HepG2 (cell line): ENCODE data around the gene IRAK2. TPM values are rescaled to one million over a fixed set of nuclear protein-coding genes. Genes with fewer than 3 reads are reported as not detected.

ENCODE experiments used
- CAMTA2 ChIP-seq: sonication (generic); formaldehyde crosslinking; IDR thresholded peaks from 2 replicates; pipeline ENCODE4 v1.4.0; 2020; ENCODE audit warnings: mild to moderate bottlenecking, missing genetic modification reagents, borderline replicate concordance
- CENPBD1 ChIP-seq: sonication (generic); formaldehyde crosslinking; IDR thresholded peaks from 2 replicates; pipeline ENCODE4 v1.8.0; 2022; ENCODE audit warnings: missing genetic modification reagents, low read depth, mild to moderate bottlenecking, borderline replicate concordance
- EP300 ChIP-seq, 3 experiments: sonication (generic) in 1 of 3; formaldehyde crosslinking in 1 of 3; IDR thresholded peaks; 2 replicates each; pipeline versions ENCODE4 v1.5.1 to v1.6.1; 2011 to 2020; ENCODE audit warnings: low read depth in 2 of 3, low read length in 2 of 3, borderline replicate concordance in 1 of 3, improper control_type of control experiment in 1 of 3, mild to moderate bottlenecking in 1 of 3, missing genetic modification reagents in 1 of 3, moderate library complexity in 1 of 3
- GFI1 ChIP-seq: sonication (generic); formaldehyde crosslinking; IDR thresholded peaks from 2 replicates; pipeline ENCODE4 v1.5.0; 2020; ENCODE audit warnings: missing genetic modification reagents, mild to moderate bottlenecking, borderline replicate concordance
- HHEX ChIP-seq: IDR thresholded peaks from 2 replicates; pipeline ENCODE4 v1.6.1; 2016; ENCODE audit warnings: control low read depth
- MBNL3 ChIP-seq: fragments of 250-450 bp; sonication (Bioruptor Pico); conservative IDR thresholded peaks from 2 replicates; pipeline ENCODE4 v1.8.0; 2022; ENCODE audit warnings: mild to moderate bottlenecking, inconsistent platforms
- NFE2L2 ChIP-seq: fragments of 150-350 bp; IDR thresholded peaks from 2 replicates; pipeline ENCODE4 v1.6.1; 2014; ENCODE audit warnings: low read length
- ONECUT2 ChIP-seq: sonication (generic); formaldehyde crosslinking; IDR thresholded peaks from 2 replicates; pipeline ENCODE4 v1.4.0; 2020; ENCODE audit warnings: missing genetic modification reagents
- PHB2 ChIP-seq: fragments of 450-650 bp; IDR thresholded peaks from 2 replicates; pipeline ENCODE4 v1.6.1; 2018; ENCODE audit not compliant: partially characterized antibody
- RFX5 ChIP-seq: IDR thresholded peaks from 2 replicates; pipeline ENCODE4 v1.6.1; 2011; ENCODE audit warnings: low read depth, low read length, improper control_type of control experiment
- RXRB ChIP-seq: IDR thresholded peaks from 2 replicates; pipeline ENCODE4 v1.6.1; 2016; ENCODE audit warnings: borderline replicate concordance, missing genetic modification reagents, missing compliant biosample characterization
- SAFB2 ChIP-seq: sonication (generic); formaldehyde crosslinking; IDR thresholded peaks from 2 replicates; pipeline ENCODE4 v1.5.1; 2020; ENCODE audit warnings: missing genetic modification reagents, low read depth, mild to moderate bottlenecking, borderline replicate concordance
- TBX2 ChIP-seq: sonication (generic); formaldehyde crosslinking; IDR thresholded peaks from 2 replicates; pipeline ENCODE4 v1.5.0; 2020; ENCODE audit warnings: missing genetic modification reagents, mild to moderate bottlenecking, borderline replicate concordance
- TCF7 ChIP-seq: sonication (generic); IDR thresholded peaks from 2 replicates; pipeline ENCODE4 v1.6.1; 2016; ENCODE audit warnings: antibody characterized with exemption, low read depth
- TOE1 ChIP-seq: sonication (generic); formaldehyde crosslinking; IDR thresholded peaks from 2 replicates; pipeline ENCODE4 v1.4.0; 2020; ENCODE audit warnings: mild to moderate bottlenecking, missing genetic modification reagents
- ZMYM4 ChIP-seq: sonication (generic); formaldehyde crosslinking; IDR thresholded peaks from 2 replicates; pipeline ENCODE4 v1.8.1; 2023; ENCODE audit warnings: mild to moderate bottlenecking, missing genetic modification reagents
- ZNF30 ChIP-seq: sonication (generic); formaldehyde crosslinking; IDR thresholded peaks from 2 replicates; pipeline ENCODE4 v1.5.0; 2020; ENCODE audit warnings: mild to moderate bottlenecking, missing genetic modification reagents
- ZNF329 ChIP-seq: sonication (generic); formaldehyde crosslinking; IDR thresholded peaks from 2 replicates; pipeline ENCODE4 v1.9.0; 2021; ENCODE audit warnings: low read depth, mild to moderate bottlenecking, missing genetic modification reagents
- ZNF496 ChIP-seq: sonication (generic); formaldehyde crosslinking; IDR thresholded peaks from 2 replicates; pipeline ENCODE4 v1.8.1; 2023; ENCODE audit warnings: mild to moderate bottlenecking, moderate library complexity, missing genetic modification reagents; ENCODE audit not compliant: insufficient replicate concordance
- ZNF652 ChIP-seq: IDR thresholded peaks from 2 replicates; pipeline ENCODE4 v1.6.1; 2016; ENCODE audit warnings: low read depth, borderline replicate concordance
- ZNF879 ChIP-seq: sonication (generic); formaldehyde crosslinking; IDR thresholded peaks from 2 replicates; pipeline ENCODE4 v1.8.1; 2023; ENCODE audit warnings: missing genetic modification reagents
- ZSCAN20 ChIP-seq: sonication (generic); formaldehyde crosslinking; IDR thresholded peaks from 2 replicates; pipeline ENCODE4 v1.4.0; 2020; ENCODE audit warnings: missing genetic modification reagents, mild to moderate bottlenecking, borderline replicate concordance
- polyA plus RNA-seq, 8 experiments: library from polyadenylated mRNA; depleted of rRNA in 3 of 8; stranded (reverse) in 7 of 8; unstranded in 1 of 8; fragments of >200 nt; fragmentation: Illumina TruSeq in 4 of 8; extraction: Trizol in 4 of 8; gene quantifications; 2 replicates each; pipeline versions ENCODE4 v1.2.1 to v1.2.3, GENCODE V29; 2011 to 2016; ENCODE audit warnings: low read depth in 4 of 8, missing spikeins in 1 of 8, mixed read lengths in 1 of 8; ENCODE audit not compliant: insufficient read depth in 1 of 8
- total RNA-seq, 5 experiments: library from RNA; depleted of rRNA; stranded (reverse); fragments of >200 nt; fragmentation: Illumina TruSeq; extraction: Trizol; gene quantifications; 2 replicates each; pipeline ENCODE4 v1.2.3, GENCODE V29; 2016; ENCODE audit warnings: low read depth in 1 of 5
- TF ChIP-seq, protein P1 (sequence below): sonication (generic); formaldehyde crosslinking; IDR thresholded peaks from 2 replicates; pipeline ENCODE4 v1.5.0; 2020; ENCODE audit warnings: missing genetic modification reagents
- TF ChIP-seq, protein P2 (sequence below): sonication (generic); formaldehyde crosslinking; conservative IDR thresholded peaks from 2 replicates; pipeline ENCODE4 v1.4.0; 2020; ENCODE audit warnings: missing genetic modification reagents
- TF ChIP-seq, protein P3 (sequence below): sonication (generic); formaldehyde crosslinking; IDR thresholded peaks from 2 replicates; pipeline ENCODE4 v1.5.0; 2020; ENCODE audit warnings: mild to moderate bottlenecking, missing genetic modification reagents, moderate library complexity

Gene IRAK2
- total and polyA plus RNA-seq, 2 of the 13 experiments (the other 11 are each of a cell fraction or from before 2014, with no cell fraction given), result 13.1 to 23.3 TPM

- TF ChIP-seq HHEX (CRISPR knock-in tag) (no peak), NFE2L2 (no peak), CENPBD1 (CRISPR knock-in tag) (no peak), ZNF652 (CRISPR knock-in tag) (no peak), CAMTA2 (CRISPR knock-in tag) (0 out of 2 replicates have a peak, but pooled peaks have one; percentile 22), ZNF496 (CRISPR knock-in tag) (no peak), TBX2 (peak; percentile 54; the same call in 1 of the 2 replicates), TCF7 (no peak), RFX5 (no peak), ONECUT2 (no peak), TOE1 (CRISPR knock-in tag) (no peak), MBNL3 (CRISPR knock-in tag) (no peak), SAFB2 (no peak), RXRB (no peak), ZMYM4 (peak; percentile 46), EP300 (IDR thresholded peaks at IDR 0.05; ENCODE audit: low read depth in 2 of 2, low read length in 2 of 2) (peak in 1 of 2 experiments; percentile 18; a peak in 1 of 4 replicates), EP300 (CRISPR knock-in tag; IDR thresholded peaks at IDR 0.05; ENCODE audit: borderline replicate concordance) (no peak), ZNF879 (CRISPR knock-in tag) (no peak), PHB2 (no peak), GFI1 (CRISPR knock-in tag) (peak; percentile 33; the same call in 1 of the 2 replicates), ZNF329 (CRISPR knock-in tag) (no peak), ZSCAN20 (CRISPR knock-in tag) (no peak), ZNF30 (CRISPR knock-in tag) (no peak)
- TF ChIP-seq, protein P1, sequence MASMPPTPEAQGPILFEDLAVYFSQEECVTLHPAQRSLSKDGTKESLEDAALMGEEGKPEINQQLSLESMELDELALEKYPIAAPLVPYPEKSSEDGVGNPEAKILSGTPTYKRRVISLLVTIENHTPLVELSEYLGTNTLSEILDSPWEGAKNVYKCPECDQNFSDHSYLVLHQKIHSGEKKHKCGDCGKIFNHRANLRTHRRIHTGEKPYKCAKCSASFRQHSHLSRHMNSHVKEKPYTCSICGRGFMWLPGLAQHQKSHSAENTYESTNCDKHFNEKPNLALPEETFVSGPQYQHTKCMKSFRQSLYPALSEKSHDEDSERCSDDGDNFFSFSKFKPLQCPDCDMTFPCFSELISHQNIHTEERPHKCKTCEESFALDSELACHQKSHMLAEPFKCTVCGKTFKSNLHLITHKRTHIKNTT (CRISPR knock-in tag), result no peak
- TF ChIP-seq, protein P2, sequence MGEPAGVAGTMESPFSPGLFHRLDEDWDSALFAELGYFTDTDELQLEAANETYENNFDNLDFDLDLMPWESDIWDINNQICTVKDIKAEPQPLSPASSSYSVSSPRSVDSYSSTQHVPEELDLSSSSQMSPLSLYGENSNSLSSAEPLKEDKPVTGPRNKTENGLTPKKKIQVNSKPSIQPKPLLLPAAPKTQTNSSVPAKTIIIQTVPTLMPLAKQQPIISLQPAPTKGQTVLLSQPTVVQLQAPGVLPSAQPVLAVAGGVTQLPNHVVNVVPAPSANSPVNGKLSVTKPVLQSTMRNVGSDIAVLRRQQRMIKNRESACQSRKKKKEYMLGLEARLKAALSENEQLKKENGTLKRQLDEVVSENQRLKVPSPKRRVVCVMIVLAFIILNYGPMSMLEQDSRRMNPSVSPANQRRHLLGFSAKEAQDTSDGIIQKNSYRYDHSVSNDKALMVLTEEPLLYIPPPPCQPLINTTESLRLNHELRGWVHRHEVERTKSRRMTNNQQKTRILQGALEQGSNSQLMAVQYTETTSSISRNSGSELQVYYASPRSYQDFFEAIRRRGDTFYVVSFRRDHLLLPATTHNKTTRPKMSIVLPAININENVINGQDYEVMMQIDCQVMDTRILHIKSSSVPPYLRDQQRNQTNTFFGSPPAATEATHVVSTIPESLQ (CRISPR knock-in tag), result no peak
- TF ChIP-seq, protein P3, sequence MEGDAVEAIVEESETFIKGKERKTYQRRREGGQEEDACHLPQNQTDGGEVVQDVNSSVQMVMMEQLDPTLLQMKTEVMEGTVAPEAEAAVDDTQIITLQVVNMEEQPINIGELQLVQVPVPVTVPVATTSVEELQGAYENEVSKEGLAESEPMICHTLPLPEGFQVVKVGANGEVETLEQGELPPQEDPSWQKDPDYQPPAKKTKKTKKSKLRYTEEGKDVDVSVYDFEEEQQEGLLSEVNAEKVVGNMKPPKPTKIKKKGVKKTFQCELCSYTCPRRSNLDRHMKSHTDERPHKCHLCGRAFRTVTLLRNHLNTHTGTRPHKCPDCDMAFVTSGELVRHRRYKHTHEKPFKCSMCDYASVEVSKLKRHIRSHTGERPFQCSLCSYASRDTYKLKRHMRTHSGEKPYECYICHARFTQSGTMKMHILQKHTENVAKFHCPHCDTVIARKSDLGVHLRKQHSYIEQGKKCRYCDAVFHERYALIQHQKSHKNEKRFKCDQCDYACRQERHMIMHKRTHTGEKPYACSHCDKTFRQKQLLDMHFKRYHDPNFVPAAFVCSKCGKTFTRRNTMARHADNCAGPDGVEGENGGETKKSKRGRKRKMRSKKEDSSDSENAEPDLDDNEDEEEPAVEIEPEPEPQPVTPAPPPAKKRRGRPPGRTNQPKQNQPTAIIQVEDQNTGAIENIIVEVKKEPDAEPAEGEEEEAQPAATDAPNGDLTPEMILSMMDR (CRISPR knock-in tag), result peak; percentile 72
These were observed at the start of gene IRAK2 (continued) for GRCh38 chr3:10164546-10165393.
